Suprapubic skin (tissue), 4 donors: ENCODE measurements around the gene ITPKA. TPM values are rescaled to one million over a fixed set of nuclear protein-coding genes. Genes with fewer than 3 reads are reported as not detected.

Experiments used
- DNase-seq, 2 donors: peaks; one replicate each; pipeline ENCODE4 v3.0.0-alpha.2; 2019; ENCODE audit warnings: low spot score in 2 of 2
- H3K27ac ChIP-seq: fragments of 200-600 bp; sonication (generic); one replicate; pipeline ENCODE4 v1.5.1; 2019
- H3K27me3 ChIP-seq: fragments of 200-600 bp; sonication (generic); one replicate; pipeline ENCODE4 v1.5.1; 2019
- H3K36me3 ChIP-seq: fragments of 200-600 bp; sonication (generic); one replicate; pipeline ENCODE4 v1.5.1; 2019
- H3K4me1 ChIP-seq: fragments of 200-600 bp; sonication (generic); one replicate; pipeline ENCODE4 v1.5.1; 2019
- H3K4me3 ChIP-seq: fragments of 200-600 bp; sonication (generic); one replicate; pipeline ENCODE4 v1.5.1; 2019; ENCODE audit warnings: mild to moderate bottlenecking
- H3K9me3 ChIP-seq: fragments of 200-600 bp; sonication (generic); one replicate; pipeline ENCODE4 v1.5.1; 2019
- EP300 ChIP-seq: sonication (generic); formaldehyde crosslinking; IDR thresholded peaks from one replicate; pipeline ENCODE4 v1.6.1; 2017; ENCODE audit warnings: antibody characterized with exemption
- POLR2A ChIP-seq, 2 donors: fragments of 450-650 bp; IDR thresholded peaks; one replicate each; pipeline ENCODE4 v1.6.1; 2017; ENCODE audit warnings: antibody characterized with exemption in 2 of 2, mild to moderate bottlenecking in 2 of 2, moderate library complexity in 2 of 2
- POLR2AphosphoS5 ChIP-seq, 3 donors: sonication (generic); formaldehyde crosslinking; IDR thresholded peaks; one replicate each; pipeline ENCODE4 v1.6.1; 2017; ENCODE audit warnings: antibody characterized with exemption in 3 of 3
- WGBS: methylation state at CpG from one replicate; pipeline ENCODE4 v1.1.5; 2018; 5-methylcytosine and 5-hydroxymethylcytosine counted together
- total RNA-seq, 4 donors: library from RNA; depleted of rRNA; stranded (reverse); fragments of >200 nt; gene quantifications; one replicate each; pipeline ENCODE4 v1.1.0, GENCODE V29; 2016
- TF ChIP-seq, protein P1 (sequence below), 2 donors: fragments of 200-600 bp in 1 of 2; fragments of 450-650 bp in 1 of 2; sonication (generic) in 1 of 2; IDR thresholded peaks; one replicate each; pipeline ENCODE4 v1.5.1; 2016 to 2019; ENCODE audit warnings: antibody characterized with exemption in 2 of 2, mild to moderate bottlenecking in 1 of 2, moderate library complexity in 1 of 2

ITPKA gene
- total RNA-seq, 4 donors from 2014 or later = 0.30 to 1.5 TPM; not detected in 2

DNA sequence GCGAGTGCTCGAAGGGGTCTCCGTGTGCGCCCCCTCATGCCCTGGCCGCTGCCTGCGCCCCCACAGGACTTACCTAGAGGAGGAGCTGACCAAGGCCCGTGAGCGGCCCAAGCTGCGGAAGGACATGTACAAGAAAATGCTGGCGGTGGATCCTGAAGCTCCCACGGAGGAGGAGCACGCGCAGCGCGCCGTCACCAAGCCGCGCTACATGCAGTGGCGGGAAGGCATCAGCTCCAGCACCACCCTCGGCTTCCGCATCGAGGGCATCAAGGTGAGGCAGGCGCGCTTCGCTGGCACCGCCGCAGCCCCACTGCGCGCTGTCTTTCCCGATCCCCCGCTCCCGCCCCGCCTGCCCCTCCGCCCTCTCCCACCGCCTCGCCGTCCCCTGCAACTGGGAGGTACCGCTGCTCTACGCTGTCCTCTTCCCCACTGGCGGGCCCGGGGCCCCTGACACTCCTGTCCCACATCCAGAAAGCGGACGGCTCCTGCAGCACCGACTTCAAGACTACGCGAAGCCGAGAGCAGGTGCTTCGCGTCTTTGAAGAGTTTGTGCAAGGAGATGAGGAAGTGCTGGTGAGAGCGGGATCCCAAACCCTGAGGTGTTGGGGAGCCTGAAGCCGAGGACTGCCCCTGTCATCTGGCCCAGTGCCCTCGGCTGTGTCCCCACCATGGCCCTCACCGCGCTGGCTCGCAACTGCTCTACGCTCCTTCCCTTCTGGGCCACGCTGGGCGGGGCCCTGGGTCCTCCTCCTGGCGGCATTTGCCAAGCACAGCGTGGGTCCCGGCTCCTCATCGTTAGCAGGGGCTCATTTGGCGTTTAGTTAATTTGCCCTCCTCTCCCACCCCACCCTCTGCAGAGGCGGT, 8.5 kb downstream of the ITPKA start:
- peaks cover 68% of the 10 kb centered on the region for H3K27me3 ChIP-seq
- DNase-seq = no peak
- H3K9me3 ChIP-seq = no peaks in the 10 kb centered on the region
- H3K27ac ChIP-seq = no peak overlapping the region
- no peaks in the 10 kb centered on the region for H3K36me3 ChIP-seq
- peaks cover 32% of the 10 kb centered on the region for H3K4me1 ChIP-seq
- TF ChIP-seq POLR2AphosphoS5 (IDR thresholded peaks at IDR 0.05) (no peak), POLR2A (IDR thresholded peaks at IDR 0.05) (no peak), EP300 (no peak)
- TF ChIP-seq, protein P1, sequence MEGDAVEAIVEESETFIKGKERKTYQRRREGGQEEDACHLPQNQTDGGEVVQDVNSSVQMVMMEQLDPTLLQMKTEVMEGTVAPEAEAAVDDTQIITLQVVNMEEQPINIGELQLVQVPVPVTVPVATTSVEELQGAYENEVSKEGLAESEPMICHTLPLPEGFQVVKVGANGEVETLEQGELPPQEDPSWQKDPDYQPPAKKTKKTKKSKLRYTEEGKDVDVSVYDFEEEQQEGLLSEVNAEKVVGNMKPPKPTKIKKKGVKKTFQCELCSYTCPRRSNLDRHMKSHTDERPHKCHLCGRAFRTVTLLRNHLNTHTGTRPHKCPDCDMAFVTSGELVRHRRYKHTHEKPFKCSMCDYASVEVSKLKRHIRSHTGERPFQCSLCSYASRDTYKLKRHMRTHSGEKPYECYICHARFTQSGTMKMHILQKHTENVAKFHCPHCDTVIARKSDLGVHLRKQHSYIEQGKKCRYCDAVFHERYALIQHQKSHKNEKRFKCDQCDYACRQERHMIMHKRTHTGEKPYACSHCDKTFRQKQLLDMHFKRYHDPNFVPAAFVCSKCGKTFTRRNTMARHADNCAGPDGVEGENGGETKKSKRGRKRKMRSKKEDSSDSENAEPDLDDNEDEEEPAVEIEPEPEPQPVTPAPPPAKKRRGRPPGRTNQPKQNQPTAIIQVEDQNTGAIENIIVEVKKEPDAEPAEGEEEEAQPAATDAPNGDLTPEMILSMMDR (IDR thresholded peaks at IDR 0.05) = no peak
- peak overlapping the region; percentile 33 for H3K4me3 ChIP-seq
- 0% methylated on average over 21 of the region's 64 CpGs for WGBS

DNA sequence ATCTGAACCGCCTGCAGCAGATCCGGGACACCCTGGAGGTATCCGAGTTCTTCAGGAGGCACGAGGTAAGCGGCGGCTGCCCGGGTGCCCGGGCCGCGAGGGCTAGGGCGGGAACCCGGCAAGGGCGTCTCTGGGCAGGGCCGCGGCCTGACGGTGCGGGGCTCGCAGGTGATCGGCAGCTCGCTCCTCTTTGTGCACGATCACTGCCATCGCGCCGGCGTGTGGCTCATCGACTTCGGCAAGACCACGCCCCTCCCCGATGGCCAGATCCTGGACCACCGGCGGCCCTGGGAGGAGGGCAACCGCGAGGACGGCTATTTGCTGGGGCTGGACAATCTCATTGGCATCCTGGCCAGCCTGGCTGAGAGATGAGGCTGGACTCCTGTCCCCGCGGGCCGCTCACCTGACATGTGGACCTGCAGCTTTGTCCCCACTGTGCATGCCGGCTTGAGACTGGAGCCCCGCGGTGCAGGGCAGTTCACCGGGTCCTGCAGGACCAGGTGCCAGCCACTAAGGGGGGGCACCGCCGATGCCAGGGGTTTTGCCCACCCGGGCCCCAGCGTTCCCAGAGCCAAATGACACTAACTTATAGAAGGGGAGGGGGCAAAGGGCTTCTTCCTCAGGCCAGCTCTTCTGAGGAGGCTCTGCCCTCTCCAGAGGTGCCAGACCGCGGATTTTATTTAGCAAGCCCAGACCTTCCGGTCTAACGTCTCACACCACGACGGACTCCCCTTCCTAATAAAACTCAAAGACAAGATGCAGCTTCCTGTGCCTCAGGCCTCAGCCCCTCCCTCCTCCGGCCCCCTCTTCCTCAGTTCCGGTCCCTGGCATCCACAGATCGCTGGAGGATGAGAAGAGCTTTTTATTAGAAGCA, 9.4 kb downstream of the ITPKA start:
- H3K4me1 ChIP-seq = peaks cover 32% of the 10 kb centered on the region
- no peak for DNase-seq
- H3K27me3 ChIP-seq = peaks cover 62% of the 10 kb centered on the region
- no peaks in the 10 kb centered on the region for H3K9me3 ChIP-seq
- no peak overlapping the region for H3K27ac ChIP-seq
- peak overlapping the region; percentile 33 for H3K4me3 ChIP-seq
- TF ChIP-seq POLR2AphosphoS5 (IDR thresholded peaks at IDR 0.05) = no peak
- TF ChIP-seq POLR2A (IDR thresholded peaks at IDR 0.05) = no peak
- 14% methylated on average over 17 of the region's 54 CpGs for WGBS
- H3K36me3 ChIP-seq = no peaks in the 10 kb centered on the region

DNA sequence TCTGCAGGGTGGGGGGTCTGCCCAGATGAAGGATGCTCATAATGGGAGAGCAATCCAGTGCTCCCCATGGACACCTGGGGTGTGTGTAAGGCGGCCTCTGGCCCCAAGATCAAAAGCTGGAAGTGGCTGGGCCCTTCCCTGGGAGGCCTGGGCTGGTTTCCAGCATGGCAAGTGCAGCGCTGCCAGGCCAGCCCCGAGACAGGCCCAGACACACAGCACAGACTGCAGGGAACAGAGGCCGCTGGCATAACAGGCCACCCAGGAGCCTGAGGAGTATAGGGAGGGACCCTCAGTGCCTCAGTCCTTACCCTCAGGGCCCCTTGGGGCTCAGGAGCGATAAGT, 10.0 kb downstream of the ITPKA start:
- no peak overlapping the region for H3K27ac ChIP-seq
- WGBS = 52% methylated on average over 4 of the region's 5 CpGs
- H3K4me3 ChIP-seq = no peak overlapping the region
- no peaks in the 10 kb centered on the region for H3K36me3 ChIP-seq
- DNase-seq = no peak
- TF ChIP-seq POLR2A (IDR thresholded peaks at IDR 0.05) (no peak), POLR2AphosphoS5 (IDR thresholded peaks at IDR 0.05) (no peak), EP300 (no peak)
- TF ChIP-seq, protein P1 (IDR thresholded peaks at IDR 0.05) = no peak
- H3K9me3 ChIP-seq = no peaks in the 10 kb centered on the region
- peaks cover 32% of the 10 kb centered on the region for H3K4me1 ChIP-seq
- H3K27me3 ChIP-seq = peaks cover 60% of the 10 kb centered on the region

DNA sequence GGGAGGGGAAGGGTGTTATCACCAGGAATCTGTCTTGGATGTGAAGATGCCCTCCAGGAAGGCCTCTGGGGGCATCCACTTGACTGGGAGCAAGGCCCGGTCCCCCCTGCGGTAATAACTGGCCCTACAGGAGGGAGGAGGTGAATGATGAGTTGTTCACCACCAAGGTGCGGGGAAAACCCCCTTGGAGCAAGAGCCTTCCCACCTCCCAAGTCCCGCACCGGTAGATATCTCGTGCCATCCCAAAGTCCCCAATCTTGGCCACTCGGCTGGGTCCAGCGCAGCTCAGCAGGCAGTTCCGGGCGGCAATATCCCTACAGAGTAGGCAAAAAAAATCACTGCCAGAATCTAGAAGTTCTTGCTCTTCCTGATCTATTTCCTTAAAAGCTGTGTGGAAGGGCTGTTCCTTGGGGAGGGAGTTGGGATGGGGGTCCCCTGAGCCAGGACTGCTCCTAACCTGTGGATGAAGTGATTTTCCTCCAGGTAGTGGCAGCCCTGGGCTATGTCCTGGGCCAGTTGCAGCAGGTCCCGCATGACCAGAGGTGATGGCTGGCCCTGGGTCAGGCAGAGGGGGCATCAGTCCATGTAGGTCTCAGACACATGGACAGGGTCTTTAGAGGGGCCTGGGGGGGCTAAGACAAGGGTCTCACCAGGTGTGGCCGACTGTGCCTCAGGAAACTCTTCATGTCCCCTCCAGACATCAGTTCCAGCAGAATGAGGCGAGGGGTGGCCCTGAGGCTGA, 11.2 kb downstream of the ITPKA start:
- Histone ChIP-seq H3K9me3 (no peaks in the 10 kb centered on the region), H3K4me1 (peaks cover 32% of the 10 kb centered on the region), H3K4me3 (no peak overlapping the region), H3K27me3 (peaks cover 49% of the 10 kb centered on the region), H3K36me3 (no peaks in the 10 kb centered on the region), H3K27ac (no peak overlapping the region)
- TF ChIP-seq POLR2AphosphoS5 (IDR thresholded peaks at IDR 0.05) (no peak), EP300 (no peak), POLR2A (IDR thresholded peaks at IDR 0.05) (no peak)
- TF ChIP-seq, protein P1 (IDR thresholded peaks at IDR 0.05) = no peak
- DNase-seq = no peak
- 87% methylated on average over 12 of the region's 13 CpGs for WGBS

DNA sequence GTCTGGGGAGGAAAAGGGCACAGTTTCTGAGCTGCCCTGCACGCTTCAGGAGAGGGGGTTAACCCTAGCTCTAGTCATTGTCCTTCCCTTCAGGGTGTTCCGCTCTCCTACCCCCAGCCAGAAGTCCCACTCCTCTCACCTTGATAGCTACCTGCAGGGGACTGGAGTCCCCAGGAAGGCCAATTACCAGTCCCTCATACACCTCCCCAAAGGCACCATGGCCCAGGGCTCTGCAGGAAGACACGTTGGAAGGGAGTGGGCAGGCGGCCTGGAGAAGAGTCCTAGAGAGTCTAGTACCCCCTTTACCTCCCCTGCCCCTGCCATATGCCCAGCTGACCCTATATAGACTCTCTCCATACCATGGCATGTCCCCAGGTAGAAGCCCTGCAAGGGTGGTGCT, 12.1 kb downstream of the ITPKA start:
- DNase-seq = no peak
- TF ChIP-seq POLR2A (IDR thresholded peaks at IDR 0.05) (no peak), POLR2AphosphoS5 (IDR thresholded peaks at IDR 0.05) (no peak), EP300 (no peak)
- TF ChIP-seq, protein P1 (IDR thresholded peaks at IDR 0.05) = no peak
- no peak overlapping the region for H3K27ac ChIP-seq
- H3K9me3 ChIP-seq = no peaks in the 10 kb centered on the region
- 91% methylated on average over 3 of the region's 4 CpGs for WGBS
- no peak overlapping the region for H3K4me3 ChIP-seq
- peaks cover 48% of the 10 kb centered on the region for H3K27me3 ChIP-seq
- H3K4me1 ChIP-seq = peaks cover 32% of the 10 kb centered on the region
- H3K36me3 ChIP-seq = no peaks in the 10 kb centered on the region
